B cell (primary cell): ENCODE results near the gene WT1. TPM values are rescaled to one million over a fixed set of nuclear protein-coding genes. Genes with fewer than 3 reads are reported as not detected.

Experiments
- ATAC-seq: fragments of 200-7000 bp; cut with Tn5 transposase; one replicate; pipeline ENCODE4 v1.10.0; 2021; ENCODE audit warnings: low read depth, mild to moderate bottlenecking, moderate number of reproducible peaks, moderate library complexity
- CTCF ChIA-PET: fragments of 350-600 bp; sonication (Branson Sonifier 250); formaldehyde crosslinking; loops from one replicate; lab custom pipeline; 2021; ENCODE audit warnings: antibody characterized with exemption, inconsistent platforms; lab: Charles Lee
- POLR2A ChIA-PET: fragments of 350-600 bp; sonication (Branson Sonifier 250); formaldehyde crosslinking; loops from one replicate; lab custom pipeline; 2021; ENCODE audit warnings: antibody characterized with exemption; lab: Charles Lee
- DNase-seq: peaks from one replicate; pipeline ENCODE4 v3.0.0; 2013
- H2AFZ ChIP-seq: 2 replicates; pipeline ENCODE4 v1.6.1; 2012; ENCODE audit warnings: mild to moderate bottlenecking, low read depth, low read length; ENCODE audit not compliant: insufficient read depth, poor library complexity, severe bottlenecking
- H3K27ac ChIP-seq, 2 donors: 1 replicate in 1 of 2; 2 replicates in 1 of 2; pipeline ENCODE4 v1.5.1; 2012 to 2013; ENCODE audit warnings: low read length in 2 of 2, mild to moderate bottlenecking in 2 of 2, moderate library complexity in 1 of 2
- H3K27me3 ChIP-seq, 4 experiments: fragments of 200-600 bp in 1 of 4; sonication (generic) in 1 of 4; replicated peaks in 1 of 4; 1 replicate in 2 of 4; 2 replicates in 2 of 4; pipeline versions ENCODE4 v1.6.1 to v1.7.0; 2013 to 2016; ENCODE audit warnings: low read length in 3 of 4, mild to moderate bottlenecking in 2 of 4, mixed read lengths in 1 of 4, moderate library complexity in 1 of 4; ENCODE audit not compliant: insufficient read depth in 4 of 4, control insufficient read depth in 3 of 4; ENCODE audit errors: control extremely low read depth in 1 of 4
- H3K36me3 ChIP-seq, 2 experiments: replicated peaks in 1 of 2; 1 replicate in 1 of 2; 2 replicates in 1 of 2; pipeline versions ENCODE4 v1.6.1 to v1.7.1; 2013; ENCODE audit warnings: low read length in 1 of 2; ENCODE audit not compliant: insufficient read depth in 2 of 2, control insufficient read depth in 1 of 2; ENCODE audit errors: control extremely low read depth in 1 of 2, extremely low read depth in 1 of 2
- H3K4me1 ChIP-seq, 2 donors: fragments of 200-600 bp in 1 of 2; sonication (generic) in 1 of 2; 1 replicate in 1 of 2; 2 replicates in 1 of 2; pipeline versions ENCODE4 v1.5.1 to v1.6.1; 2013 to 2017; ENCODE audit warnings: low read length in 2 of 2; ENCODE audit not compliant: control insufficient read depth in 2 of 2, insufficient read depth in 2 of 2
- H3K4me2 ChIP-seq: replicated peaks from 2 replicates; pipeline ENCODE3; 2012; ENCODE audit warnings: mild to moderate bottlenecking, low read depth, low read length; ENCODE audit not compliant: poor library complexity, severe bottlenecking
- H3K4me3 ChIP-seq, 5 experiments: fragments of 200-600 bp in 1 of 5; sonication (generic) in 1 of 5; 1 replicate in 3 of 5; 2 replicates in 2 of 5; pipeline versions ENCODE4 v1.5.1 to v1.7.0; 2011 to 2016; ENCODE audit warnings: low read length in 4 of 5, mild to moderate bottlenecking in 4 of 5, low read depth in 2 of 5, control low read depth in 1 of 5, moderate library complexity in 1 of 5; ENCODE audit not compliant: insufficient read depth in 1 of 5; ENCODE audit errors: control extremely low read depth in 1 of 5, extremely low read depth in 1 of 5
- H3K79me2 ChIP-seq: fragments of 200-600 bp; sonication (generic); one replicate; pipeline ENCODE4 v1.6.0; 2016; ENCODE audit warnings: low read length; ENCODE audit not compliant: control insufficient read depth, insufficient read depth
- H3K9ac ChIP-seq: fragments of 200-600 bp; sonication (generic); 2 replicates; pipeline ENCODE4 v1.6.1; 2017; ENCODE audit warnings: mild to moderate bottlenecking, low read length, moderate library complexity
- H3K9me3 ChIP-seq, 3 donors: one replicate each; pipeline versions ENCODE4 v1.6.1 to v1.7.1; 2013; ENCODE audit warnings: low read length in 2 of 3; ENCODE audit not compliant: control insufficient read depth in 2 of 3, insufficient read depth in 1 of 3; ENCODE audit errors: control extremely low read depth in 1 of 3
- H4K20me1 ChIP-seq: 2 replicates; pipeline ENCODE4 v1.6.0; 2012; ENCODE audit warnings: mild to moderate bottlenecking, low read length; ENCODE audit not compliant: insufficient read depth, control insufficient read depth, poor library complexity, severe bottlenecking
- H3K27ac Mint-ChIP-seq: one replicate; pipeline ENCODE4 v1.8.0; 2021; ENCODE audit warnings: mixed read lengths
- H3K27me3 Mint-ChIP-seq: one replicate; pipeline ENCODE4 v1.8.0; 2021; ENCODE audit warnings: mixed read lengths
- H3K4me1 Mint-ChIP-seq: one replicate; pipeline ENCODE4 v1.8.0; 2021; ENCODE audit warnings: mixed read lengths
- H3K4me3 Mint-ChIP-seq: one replicate; pipeline ENCODE4 v1.8.0; 2021; ENCODE audit warnings: mixed read lengths
- H3K9me3 Mint-ChIP-seq: one replicate; pipeline ENCODE4 v1.8.0; 2022; ENCODE audit warnings: mixed read lengths; ENCODE audit not compliant: insufficient read depth
- CTCF ChIP-seq: fragments of 200-600 bp; IDR thresholded peaks from one replicate; pipeline ENCODE4 v1.8.0; 2022; ENCODE audit warnings: antibody characterized with exemption, mild to moderate bottlenecking
- EZH2 ChIP-seq: IDR thresholded peaks from 2 replicates; pipeline ENCODE4 v1.6.1; 2012; ENCODE audit warnings: borderline replicate concordance, low read depth, mild to moderate bottlenecking, moderate library complexity, low read length; ENCODE audit not compliant: insufficient read depth, poor library complexity, severe bottlenecking
- WGBS: methylation state at CpG from one replicate; pipeline ENCODE4 v1.1.5; 2013; ENCODE audit warnings: missing lambda C conversion rate; ENCODE audit not compliant: insufficient coverage; 5-methylcytosine and 5-hydroxymethylcytosine counted together
- intact Hi-C: fragments of 100-400 bp; cut with micrococcal nuclease; formaldehyde crosslinking; loops from one replicate; pipeline ENCODE4 v1.10.0; 2022
- polyA plus RNA-seq: library from polyadenylated mRNA; depleted of rRNA; stranded (reverse); fragments of >200 nt; gene quantifications from 2 replicates; pipeline ENCODE4 v1.2.3, GENCODE V29; 2012
- total RNA-seq, 2 donors: library from RNA; stranded (reverse); fragments of 120-200 nt in 1 of 2; gene quantifications; 1 replicate in 1 of 2; 2 replicates in 1 of 2; pipeline versions ENCODE4 v1.2.3 to v1.2.4, GENCODE V29; 2013 to 2022

The WT1 gene
- total and polyA plus RNA-seq, 2 donors (not counting 1 experiment from before 2014, with no cell fraction given): not detected

- Histone ChIP-seq H3K9ac (no peak overlapping the region), H3K4me1 (no peaks in the 10 kb centered on the region), H2AFZ (no peak overlapping the region), H3K27me3 (no peaks in the 10 kb centered on the region), H3K9me3 (no peaks in the 10 kb centered on the region), H3K27ac (no peak overlapping the region), H3K4me3 (no peak overlapping the region), H3K4me2 (no peak overlapping the region), H4K20me1 (no peaks in the 10 kb centered on the region), H3K79me2 (no peaks in the 10 kb centered on the region), H3K36me3 (no peaks in the 10 kb centered on the region)
- intact Hi-C loops: no loop called here
- CTCF ChIA-PET: no interaction called here
- Mint-ChIP-seq H3K27me3 (peaks cover 5% of the 10 kb centered on the region), H3K27ac (no peak overlapping the region), H3K4me3 (no peak overlapping the region), H3K4me1 (no peaks in the 10 kb centered on the region), H3K9me3 (no peaks in the 10 kb centered on the region)
- no peak for DNase-seq
- POLR2A ChIA-PET: no interaction called here
- no peak for ATAC-seq
- WGBS: 25% methylated on average over 2 of the region's 2 CpGs
- TF ChIP-seq EZH2 (no peak), CTCF (no peak)
Measured at GRCh38 chr11:32464078-32464477, 28.7 kb upstream of the WT1 start.

- no peak overlapping the region for H3K9ac ChIP-seq
- no peaks in the 10 kb centered on the region for H3K79me2 ChIP-seq
- no peaks in the 10 kb centered on the region for H3K27me3 ChIP-seq
- no peaks in the 10 kb centered on the region for H3K4me1 ChIP-seq
- H3K27ac ChIP-seq: no peak overlapping the region
- intact Hi-C loops: no loop called here
- Mint-ChIP-seq H3K4me3 (no peak overlapping the region), H3K4me1 (no peaks in the 10 kb centered on the region), H3K27ac (no peak overlapping the region), H3K27me3 (peaks cover 5% of the 10 kb centered on the region), H3K9me3 (no peaks in the 10 kb centered on the region)
- H3K9me3 ChIP-seq: no peaks in the 10 kb centered on the region
- H2AFZ ChIP-seq: no peak overlapping the region
- ChIA-PET POLR2A (no interaction called here), CTCF (no interaction called here)
- no peaks in the 10 kb centered on the region for H3K36me3 ChIP-seq
- H3K4me3 ChIP-seq: no peak overlapping the region
- TF ChIP-seq CTCF: no peak
- no peak for TF ChIP-seq EZH2
- DNase-seq (no peak), ATAC-seq (no peak)
- WGBS: no CpG with 5 or more reads among the region's 9 CpGs
- H4K20me1 ChIP-seq: no peaks in the 10 kb centered on the region
- H3K4me2 ChIP-seq: no peak overlapping the region
Measured at GRCh38 chr11:32462011-32462690, 26.8 kb upstream of the WT1 start.
